Breast epithelium (tissue), 4 donors: ENCODE data around the gene IFIT3. TPM values are rescaled to one million over a fixed set of nuclear protein-coding genes. Genes with fewer than 3 reads are reported as not detected.
A peak's percentile ranks its signal among the peaks of the same experiment; 100 is the strongest.

Experiments
- DNase-seq, 2 donors: peaks; one replicate each; pipeline ENCODE4 v3.0.0-alpha.2; 2019; ENCODE audit warnings: low spot score in 2 of 2
- H3K27ac ChIP-seq, 2 donors: fragments of 200-600 bp; sonication (generic) in 1 of 2; one replicate each; pipeline ENCODE4 v1.5.1; 2016 to 2019; ENCODE audit warnings: mild to moderate bottlenecking in 1 of 2
- H3K27me3 ChIP-seq, 2 donors: fragments of 200-600 bp; sonication (generic) in 1 of 2; one replicate each; pipeline versions ENCODE4 v1.5.1 to v1.6.0; 2017 to 2019; ENCODE audit warnings: control low read depth in 1 of 2, mild to moderate bottlenecking in 1 of 2
- H3K36me3 ChIP-seq: fragments of 200-600 bp; one replicate; pipeline ENCODE4 v1.5.1; 2019
- H3K4me1 ChIP-seq, 2 donors: fragments of 200-600 bp; sonication (generic); one replicate each; pipeline ENCODE4 v1.5.1; 2016 to 2019; ENCODE audit warnings: control low read depth in 1 of 2
- H3K4me3 ChIP-seq, 3 donors: fragments of 200-600 bp; sonication (generic); 1 replicate in 2 of 3; 2 replicates in 1 of 3; pipeline ENCODE4 v1.5.1; 2016 to 2019; ENCODE audit warnings: mild to moderate bottlenecking in 3 of 3, moderate library complexity in 2 of 3
- H3K9me3 ChIP-seq, 2 donors: fragments of 200-600 bp; sonication (generic) in 1 of 2; one replicate each; pipeline ENCODE4 v1.5.1; 2016 to 2019; ENCODE audit warnings: control low read depth in 1 of 2
- CTCF ChIP-seq, 3 donors: fragments of 450-650 bp; IDR thresholded peaks; one replicate each; pipeline ENCODE4 v1.5.1; 2016 to 2017; ENCODE audit warnings: antibody characterized with exemption in 3 of 3, mild to moderate bottlenecking in 3 of 3, moderate library complexity in 3 of 3
- POLR2A ChIP-seq: fragments of 450-650 bp; IDR thresholded peaks from one replicate; pipeline ENCODE4 v1.6.1; 2016; ENCODE audit warnings: antibody characterized with exemption, mild to moderate bottlenecking, moderate library complexity
- POLR2AphosphoS5 ChIP-seq, 3 donors: sonication (generic); formaldehyde crosslinking; IDR thresholded peaks; one replicate each; pipeline ENCODE4 v1.6.1; 2017; ENCODE audit warnings: antibody characterized with exemption in 3 of 3
- intact Hi-C: fragments of 100-400 bp; cut with DNase I; formaldehyde crosslinking; loops from one replicate; pipeline ENCODE4 v1.15.1; 2023; ENCODE audit warnings: low total_unique reads
- total RNA-seq, 3 donors: library from RNA; depleted of rRNA; stranded (reverse); fragments of >200 nt; gene quantifications; one replicate each; pipeline ENCODE4 v1.1.0, GENCODE V29; 2016

IFIT3 gene
- total RNA-seq, 3 donors from 2014 or later: 8.2 to 10.4 (median 9.5) TPM

- Histone ChIP-seq H3K36me3 (no peaks in the 10 kb centered on the region), H3K9me3 (no peaks in the 10 kb centered on the region), H3K4me3 (no peak overlapping the region), H3K4me1 (peaks cover 0 to 3% of the 10 kb centered on the region in 2 donors), H3K27me3 (no peaks in the 10 kb centered on the region), H3K27ac (no peak overlapping the region)
- no peak for DNase-seq
- intact Hi-C loops: no loop called here
- TF ChIP-seq POLR2A: no peak
- no peak for TF ChIP-seq POLR2AphosphoS5 (IDR thresholded peaks at IDR 0.05)
- no peak for TF ChIP-seq CTCF (IDR thresholded peaks at IDR 0.05)
Observed at GRCh38 chr10:89299031-89299430, 28.8 kb upstream of the IFIT3 start.

- no peak for DNase-seq
Observed at GRCh38 chr10:89301232-89301631, 26.6 kb upstream of the IFIT3 start.

GRCh38 chr10:89301721-89302445, 25.9 kb upstream of the IFIT3 start, which contains the start of gene IFIT2:
Gene IFIT2 (plus strand): TSS chr10:89302046. CDS start chr10:89302124, 78 bp downstream.
- H3K9me3 ChIP-seq: no peaks in the 10 kb centered on the region
- H3K4me1 ChIP-seq: no peaks in the 10 kb centered on the region
- peak in 2 of 3 donors; percentile 63 to 76 for TF ChIP-seq POLR2AphosphoS5 (IDR thresholded peaks at IDR 0.05)
- TF ChIP-seq CTCF (IDR thresholded peaks at IDR 0.05): no peak
- no peak for TF ChIP-seq POLR2A
- peak within 1 kb of the TSS; percentile 47 to 71 (median 52) for H3K4me3 ChIP-seq
- intact Hi-C loops: loop anchor here (5.0 kb wide), 1 partner anchor 470 kb away; no protein-coding TSS in a partner anchor
- no peaks in the 10 kb centered on the region for H3K27me3 ChIP-seq
- no peak for DNase-seq
- H3K36me3 ChIP-seq: no peaks in the 10 kb centered on the region
- H3K27ac ChIP-seq: peak within 1 kb of the TSS; percentile 88 to 93

More at GRCh38 chr10:89301232-89301631, 26.6 kb upstream of the IFIT3 start:
- intact Hi-C loops: loop anchor here (5.0 kb wide), 1 partner anchor 469 kb away; no protein-coding TSS in a partner anchor
- Histone ChIP-seq H3K9me3 (no peaks in the 10 kb centered on the region), H3K27me3 (no peaks in the 10 kb centered on the region), H3K27ac (peak overlapping the region; percentile 88 to 93), H3K4me1 (no peaks in the 10 kb centered on the region), H3K4me3 (peak overlapping the region; percentile 47 to 71 (median 52)), H3K36me3 (no peaks in the 10 kb centered on the region)
- no peak for TF ChIP-seq POLR2AphosphoS5 (IDR thresholded peaks at IDR 0.05)
- TF ChIP-seq CTCF (IDR thresholded peaks at IDR 0.05): no peak
- no peak for TF ChIP-seq POLR2A

- no peaks in the 10 kb centered on the region for H3K27me3 ChIP-seq
Observed at GRCh38 chr10:89302625-89303024, 25.2 kb upstream of the IFIT3 start.

More at GRCh38 chr10:89302625-89303024, 25.2 kb upstream of the IFIT3 start:
- TF ChIP-seq POLR2A: no peak
- TF ChIP-seq CTCF (IDR thresholded peaks at IDR 0.05): no peak
- no peak for TF ChIP-seq POLR2AphosphoS5 (IDR thresholded peaks at IDR 0.05)
- Histone ChIP-seq H3K27ac (peak overlapping the region; percentile 88 to 93), H3K4me1 (no peaks in the 10 kb centered on the region), H3K9me3 (no peaks in the 10 kb centered on the region), H3K36me3 (no peaks in the 10 kb centered on the region), H3K4me3 (peak overlapping the region; percentile 47 to 71 (median 52))
- intact Hi-C loops: loop anchor here (5.0 kb wide), 1 partner anchor 470 kb away; no protein-coding TSS in a partner anchor
- DNase-seq: no peak
